ENCODE measurements around the gene CLEC10A.
"Not testable (repeated sequence)": the region's sequence is repeated elsewhere in the genome, so short reads cannot be mapped to it uniquely, and the experiment has no call there.

CLEC10A gene

GRCh38 chr17:7068268-7068667, 11.8 kb downstream of the CLEC10A start:
- no peak for DNase-seq

DNA sequence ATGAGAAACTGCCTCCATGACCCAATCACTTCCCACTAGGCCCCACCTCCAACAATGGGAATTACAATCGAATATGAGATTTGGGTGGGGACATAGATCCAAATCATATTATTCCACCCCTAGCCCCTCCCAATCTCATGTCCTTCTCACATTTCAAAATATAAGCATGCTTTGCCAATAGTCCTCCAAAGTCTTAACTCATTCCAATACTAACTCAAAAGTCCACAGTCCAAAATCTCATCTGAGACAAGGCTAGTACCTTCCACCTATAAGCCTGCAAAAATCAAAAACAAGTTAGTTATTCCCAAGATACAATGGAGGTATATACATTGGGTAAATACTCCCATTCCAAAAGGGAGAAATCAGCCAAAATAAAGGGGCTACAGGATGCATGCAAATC, 12.9 kb downstream of the CLEC10A start:
- DNase-seq: no peak

DNA sequence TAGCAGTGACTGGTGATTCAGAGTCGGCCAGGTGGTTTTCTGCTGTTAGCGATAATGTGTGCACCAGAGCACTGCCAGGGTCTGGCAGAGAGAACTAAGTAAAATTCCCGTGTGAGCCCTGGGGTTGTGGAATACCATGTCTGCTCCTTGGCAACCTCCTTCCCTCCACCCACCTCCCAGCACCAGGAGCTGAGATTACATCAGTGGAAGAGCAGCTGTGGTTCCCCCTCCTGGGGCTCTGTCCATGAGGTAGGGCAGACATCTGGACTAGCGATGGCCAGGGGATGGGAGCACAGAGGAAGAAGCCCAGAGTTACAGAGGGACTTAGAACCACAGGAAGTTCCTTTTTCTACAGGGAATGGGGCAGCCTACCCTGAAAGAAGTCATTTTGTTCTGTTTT, 15.8 kb downstream of the CLEC10A start:
- no peak for DNase-seq

- DNase-seq: no peak
Observed at GRCh38 chr17:7063518-7064094, 16.4 kb downstream of the CLEC10A start.

DNA sequence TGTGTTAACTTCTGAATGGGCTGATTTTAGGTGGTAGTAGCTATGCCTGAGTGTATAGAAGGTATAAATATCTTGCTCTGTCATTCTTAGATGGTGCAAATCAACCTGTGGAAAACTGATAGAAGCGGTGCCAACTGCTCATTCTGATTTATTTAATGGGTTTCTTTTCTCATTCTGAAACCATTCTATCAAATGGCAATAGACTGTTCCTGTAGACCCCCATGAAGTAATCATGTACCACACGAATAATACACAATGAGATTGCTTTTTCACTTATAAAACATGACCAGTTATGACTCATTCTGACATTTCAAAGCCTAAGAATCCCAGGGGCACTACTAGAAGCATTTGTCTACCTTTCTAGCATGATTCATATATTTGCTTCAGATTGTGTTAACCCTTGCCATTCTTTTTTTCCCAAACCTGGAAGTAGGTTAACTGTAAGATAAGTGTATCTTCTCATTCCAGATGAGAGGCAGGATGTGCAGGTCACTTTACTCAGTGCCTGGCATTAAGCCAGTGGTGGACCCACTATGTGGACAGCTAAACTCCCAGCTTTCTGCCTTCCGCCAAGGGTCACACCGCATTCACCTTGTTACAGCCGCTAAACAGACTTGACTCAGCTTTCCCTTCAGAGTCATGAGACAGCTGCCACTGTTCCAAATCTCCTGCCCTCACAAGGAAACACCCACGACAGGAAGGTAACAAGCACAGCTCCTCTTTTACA, 19.7 kb downstream of the CLEC10A start:
- DNase-seq: no peak

GRCh38 chr17:7058831-7059447, 21.1 kb downstream of the CLEC10A start:
- no peak for DNase-seq

- no peak for DNase-seq
Observed at GRCh38 chr17:7056386-7056785, 23.7 kb downstream of the CLEC10A start.

- not testable (repeated sequence) for DNase-seq
Observed at GRCh38 chr17:7050583-7050982, 29.5 kb downstream of the CLEC10A start.

DNA sequence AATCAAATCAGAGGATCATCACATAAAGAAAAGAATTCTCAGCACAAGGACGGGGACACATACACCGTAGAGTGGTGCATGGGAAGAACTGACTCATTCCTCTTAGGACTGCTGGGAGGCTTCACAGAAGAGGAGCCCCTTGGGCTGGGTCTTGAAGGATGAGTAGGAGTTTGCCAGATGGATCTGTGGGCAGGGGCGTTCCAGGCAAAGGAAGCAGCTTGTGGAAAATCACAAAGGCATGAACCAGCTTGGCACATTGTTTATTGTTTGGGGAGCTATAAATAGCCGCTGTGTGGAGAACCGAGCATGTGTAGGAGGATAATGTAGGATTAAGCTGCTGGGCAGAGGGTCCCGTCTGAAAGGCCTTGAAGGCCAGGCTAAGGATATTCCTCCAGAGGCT, 31.1 kb downstream of the CLEC10A start:
- DNase-seq: no peak

DNA sequence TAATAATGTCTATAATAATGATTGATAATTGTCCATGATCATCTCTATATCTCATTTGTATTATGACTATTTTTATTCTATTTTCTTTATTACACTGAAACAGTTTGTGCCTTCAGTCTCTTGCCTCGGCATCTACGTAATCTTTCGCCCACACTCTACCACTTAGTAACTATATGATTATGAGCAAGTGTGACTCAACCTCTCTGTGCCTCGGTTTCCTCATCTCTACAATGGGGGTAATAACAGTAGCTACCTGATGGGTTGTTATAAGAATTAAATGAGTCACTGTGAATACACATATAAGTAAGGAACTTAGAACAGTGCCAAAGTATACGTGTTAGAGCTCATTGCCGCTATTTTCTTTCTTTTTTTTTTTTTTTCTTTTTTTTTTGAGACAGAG, 32.5 kb downstream of the CLEC10A start:
- DNase-seq: no peak

GRCh38 chr17:7046725-7047397, 33.2 kb downstream of the CLEC10A start:
- not testable (repeated sequence) for DNase-seq

GRCh38 chr17:7046127-7046724, 33.8 kb downstream of the CLEC10A start:
- no peak for DNase-seq

DNA sequence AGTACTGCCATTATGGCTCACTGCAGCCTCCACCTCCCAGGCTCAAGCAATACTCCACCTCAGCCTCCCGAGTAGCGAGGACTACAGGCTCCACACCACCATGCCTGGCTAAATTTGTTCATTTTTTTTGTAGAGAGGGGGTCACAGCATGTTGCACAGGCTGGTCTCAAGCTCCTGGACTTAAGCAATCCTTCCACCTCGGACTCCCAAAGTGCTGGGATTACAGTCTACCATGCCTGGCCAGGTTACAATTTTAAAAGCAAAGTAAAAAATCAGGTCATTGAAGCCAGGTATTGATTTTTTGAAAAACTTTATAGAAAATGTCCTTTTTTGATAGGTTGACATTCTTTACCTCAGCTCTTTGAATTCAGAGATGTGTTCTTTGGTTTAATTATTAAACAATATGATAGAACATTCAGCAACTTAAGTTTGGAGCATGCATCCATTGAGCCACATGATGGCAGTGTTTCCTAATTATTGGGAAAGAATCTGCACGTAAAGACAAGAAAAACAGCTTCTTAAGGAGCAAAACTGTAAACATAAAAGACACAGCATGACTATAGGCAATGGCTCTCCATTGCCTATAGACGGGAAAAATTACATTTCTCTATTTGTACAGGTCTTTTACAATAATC, 34.4 kb downstream of the CLEC10A start:
- DNase-seq: no peak

DNA sequence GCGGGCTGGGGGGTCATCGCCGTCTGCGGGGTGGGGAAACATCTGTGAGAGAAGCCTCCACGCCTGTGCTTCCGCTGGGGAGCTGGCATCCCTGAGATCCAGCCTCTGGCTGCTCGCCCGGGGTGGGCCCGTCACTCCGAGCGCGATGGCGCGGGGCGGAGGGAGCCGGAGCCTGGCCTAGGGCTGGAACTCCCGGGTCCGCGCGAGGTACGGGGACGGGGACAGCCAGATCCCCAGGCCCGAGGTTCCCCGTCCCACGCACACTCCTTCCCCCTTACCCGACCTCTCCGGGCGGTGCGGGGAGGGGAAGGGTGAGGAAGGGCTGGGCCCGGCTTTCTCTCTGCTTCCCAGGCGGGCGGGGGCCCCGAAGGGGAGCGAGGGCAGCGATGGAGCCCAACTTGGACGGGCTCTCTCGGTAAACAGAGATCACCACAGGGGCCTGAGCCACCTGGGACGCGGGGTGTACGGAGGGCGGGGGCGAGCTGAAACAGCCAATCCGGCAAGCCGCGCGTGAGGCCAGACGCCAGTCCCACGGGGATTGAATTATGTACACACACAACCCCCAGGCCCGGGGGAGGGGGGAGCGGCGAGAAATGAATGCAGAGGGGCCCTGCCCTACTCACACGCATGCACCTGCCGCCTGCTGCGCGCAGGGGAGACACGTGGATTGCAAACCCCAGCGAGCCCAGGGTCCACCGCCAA, 36.4 kb downstream of the CLEC10A start, which contains the start of gene SLC16A11:
SLC16A11 (minus strand) TSS at position 596 of the 702 bp plus-strand sequence; CDS start at position 17, 579 bp downstream.
- DNase-seq: peak; percentile 52

DNA sequence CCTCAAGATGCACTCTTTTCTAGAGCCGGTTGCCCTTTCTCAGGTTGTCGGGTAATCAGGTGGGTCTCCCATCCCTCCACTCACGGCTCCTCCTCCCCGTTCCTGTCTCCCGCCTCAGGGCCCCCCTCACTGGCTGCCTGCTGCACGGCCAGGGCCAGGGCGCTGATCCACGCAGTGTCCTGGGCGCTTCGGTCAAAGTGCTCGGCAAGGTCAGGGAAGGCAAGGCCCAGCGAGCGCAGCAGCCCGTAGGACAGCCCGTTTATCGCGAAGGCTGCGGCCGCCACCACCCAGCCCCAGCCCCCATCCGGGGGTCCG, 36.9 kb downstream of the CLEC10A start:
- no peak for DNase-seq

GRCh38 chr17:7042501-7043181, 37.4 kb downstream of the CLEC10A start:
- no peak for DNase-seq

- DNase-seq: no peak
Observed at GRCh38 chr17:7041607-7042500, 38.2 kb downstream of the CLEC10A start.

DNA sequence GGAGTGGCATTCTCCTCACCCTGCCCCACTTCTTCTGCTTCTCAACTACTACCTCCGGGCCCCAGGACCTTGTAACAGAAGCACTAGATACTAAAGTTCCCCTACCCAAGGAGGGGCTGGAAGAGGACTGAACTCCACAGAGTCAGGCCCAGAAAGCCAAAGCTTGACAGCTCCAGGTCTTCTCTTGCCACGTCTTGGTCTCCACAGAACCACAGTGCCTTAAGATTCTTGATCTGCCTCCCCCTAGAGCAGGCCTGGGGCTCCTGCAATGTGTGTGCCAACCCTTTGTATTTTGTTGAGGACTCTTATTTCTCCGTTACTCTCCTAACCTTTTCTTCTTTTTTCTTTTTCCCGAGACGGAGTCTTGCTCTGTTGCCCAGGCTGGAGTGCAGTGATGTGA, 40.2 kb downstream of the CLEC10A start:
- no peak for DNase-seq

DNA sequence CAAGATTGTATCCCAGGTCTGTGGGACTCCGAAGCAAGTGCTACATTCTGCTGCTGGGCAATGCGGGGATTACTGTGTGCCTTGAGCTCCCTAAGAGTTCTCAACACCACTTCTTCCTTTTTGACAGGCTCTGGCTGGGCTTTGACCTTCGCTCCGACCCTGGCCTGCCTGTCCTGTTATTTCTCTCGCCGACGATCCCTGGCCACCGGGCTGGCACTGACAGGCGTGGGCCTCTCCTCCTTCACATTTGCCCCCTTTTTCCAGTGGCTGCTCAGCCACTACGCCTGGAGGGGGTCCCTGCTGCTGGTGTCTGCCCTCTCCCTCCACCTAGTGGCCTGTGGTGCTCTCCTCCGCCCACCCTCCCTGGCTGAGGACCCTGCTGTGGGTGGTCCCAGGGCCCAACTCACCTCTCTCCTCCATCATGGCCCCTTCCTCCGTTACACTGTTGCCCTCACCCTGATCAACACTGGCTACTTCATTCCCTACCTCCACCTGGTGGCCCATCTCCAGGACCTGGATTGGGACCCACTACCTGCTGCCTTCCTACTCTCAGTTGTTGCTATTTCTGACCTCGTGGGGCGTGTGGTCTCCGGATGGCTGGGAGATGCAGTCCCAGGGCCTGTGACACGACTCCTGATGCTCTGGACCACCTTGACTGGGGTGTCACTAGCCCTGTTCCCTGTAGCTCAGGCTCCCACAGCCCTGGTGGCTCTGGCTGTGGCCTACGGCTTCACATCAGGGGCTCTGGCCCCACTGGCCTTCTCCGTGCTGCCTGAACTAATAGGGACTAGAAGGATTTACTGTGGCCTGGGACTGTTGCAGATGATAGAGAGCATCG, 41.8 kb downstream of the CLEC10A start:
- no peak for DNase-seq

All from left hindlimb (tissue), 1 donor.